HG03575 (cell line): Measurements from ENCODE around the gene PRTG.
"Not testable (repeated sequence)": the region's sequence is repeated elsewhere in the genome, so short reads cannot be mapped to it uniquely, and the experiment has no call there.

Source experiments
- ATAC-seq: cut with Tn5 transposase; IDR thresholded peaks from one replicate; pipeline ENCODE4 v1.9.1; 2021; ENCODE audit not compliant: unreplicated experiment, insufficient number of reproducible peaks, low FRiP score; ENCODE audit errors: extremely low read depth

Gene PRTG

GRCh38 chr15:55709458-55709857 is 33.5 kb downstream of the PRTG start:
- ATAC-seq, result no peak

GRCh38 chr15:55708720-55709119 is 34.2 kb downstream of the PRTG start:
- ATAC-seq, result no peak

GRCh38 chr15:55707951-55708350 is 35.0 kb downstream of the PRTG start:
- ATAC-seq, result no peak

- ATAC-seq, result no peak
Measured at GRCh38 chr15:55707518-55707917, 35.4 kb downstream of the PRTG start.

- no peak for ATAC-seq
Measured at GRCh38 chr15:55703873-55704301, 39.1 kb downstream of the PRTG start.

GRCh38 chr15:55700876-55701275 is 42.1 kb downstream of the PRTG start:
- ATAC-seq, result no peak

- no peak for ATAC-seq
Measured at GRCh38 chr15:55698653-55699052, 44.3 kb downstream of the PRTG start.

- no peak for ATAC-seq
Measured at GRCh38 chr15:55696221-55696620, 46.7 kb downstream of the PRTG start.

GRCh38 chr15:55695432-55695831 is 47.5 kb downstream of the PRTG start:
- ATAC-seq, result no peak

- ATAC-seq, result peak; percentile 84
Measured at GRCh38 chr15:55694652-55695150, 48.3 kb downstream of the PRTG start.

GRCh38 chr15:55693116-55693515 is 49.8 kb downstream of the PRTG start:
- ATAC-seq, result not testable (repeated sequence)

GRCh38 chr15:55687792-55688191 is 55.2 kb downstream of the PRTG start:
- no peak for ATAC-seq

- ATAC-seq, result peak; percentile 81
Measured at GRCh38 chr15:55685286-55685685, 57.7 kb downstream of the PRTG start.

- no peak for ATAC-seq
Measured at GRCh38 chr15:55683376-55683775, 59.6 kb downstream of the PRTG start.

- ATAC-seq, result peak; percentile 56
Measured at GRCh38 chr15:55681631-55682030, 61.3 kb downstream of the PRTG start.

- no peak for ATAC-seq
Measured at GRCh38 chr15:55676507-55676906, 66.4 kb downstream of the PRTG start.

GRCh38 chr15:55673287-55673686 is 69.7 kb downstream of the PRTG start:
- ATAC-seq, result no peak

GRCh38 chr15:55669270-55669669 is 73.7 kb downstream of the PRTG start:
- no peak for ATAC-seq

- ATAC-seq, result no peak
Measured at GRCh38 chr15:55665605-55666227, 77.2 kb downstream of the PRTG start.

- no peak for ATAC-seq
Measured at GRCh38 chr15:55661428-55661827, 81.5 kb downstream of the PRTG start.

- no peak for ATAC-seq
Measured at GRCh38 chr15:55660153-55660552, 82.8 kb downstream of the PRTG start.
